H9 (cell line): ENCODE measurements around the gene THSD7B. TPM values are rescaled to one million over a fixed set of nuclear protein-coding genes. Genes with fewer than 3 reads are reported as not detected.

Experiments used
- DNase-seq: peaks from one replicate; pipeline ENCODE4 v3.0.0-alpha.2; 2017
- H2AFZ ChIP-seq: one replicate; pipeline ENCODE4 v1.6.1; 2013; ENCODE audit warnings: mild to moderate bottlenecking, low read length, control low read depth, moderate library complexity
- H2AK5ac ChIP-seq: 2 replicates; pipeline ENCODE4 v1.6.1; 2013; ENCODE audit warnings: low read length, control low read depth, mixed read lengths; ENCODE audit not compliant: insufficient read length
- H2BK120ac ChIP-seq: one replicate; pipeline ENCODE4 v1.6.1; 2013; ENCODE audit warnings: low read depth, mild to moderate bottlenecking, low read length, control low read depth, inconsistent platforms; ENCODE audit not compliant: poor library complexity, severe bottlenecking
- H2BK12ac ChIP-seq: 2 replicates; pipeline ENCODE4 v1.6.1; 2013; ENCODE audit warnings: low read length, control low read depth, mixed read lengths, low read depth; ENCODE audit not compliant: insufficient read length
- H2BK15ac ChIP-seq: 2 replicates; pipeline ENCODE4 v1.6.1; 2013; ENCODE audit warnings: low read depth, low read length, control low read depth
- H2BK20ac ChIP-seq: one replicate; pipeline ENCODE4 v1.6.1; 2013; ENCODE audit warnings: low read depth, mild to moderate bottlenecking, low read length, control low read depth, inconsistent platforms; ENCODE audit not compliant: poor library complexity, severe bottlenecking
- H2BK5ac ChIP-seq: 2 replicates; pipeline ENCODE4 v1.6.1; 2013; ENCODE audit warnings: low read length, control low read depth, mixed read lengths; ENCODE audit not compliant: insufficient read length
- H3K14ac ChIP-seq: 2 replicates; pipeline ENCODE4 v1.6.1; 2013; ENCODE audit warnings: low read length, control low read depth; ENCODE audit not compliant: insufficient read depth
- H3K18ac ChIP-seq: 2 replicates; pipeline ENCODE4 v1.6.1; 2013; ENCODE audit warnings: low read depth, mild to moderate bottlenecking, mixed read lengths, low read length, control low read depth; ENCODE audit not compliant: insufficient read length
- H3K23ac ChIP-seq: 2 replicates; pipeline ENCODE4 v1.6.1; 2013; ENCODE audit warnings: low read length, control low read depth, mixed read lengths, low read depth; ENCODE audit not compliant: insufficient read length
- H3K23me2 ChIP-seq: 2 replicates; pipeline ENCODE4 v1.6.1; 2013; ENCODE audit warnings: low read depth, mild to moderate bottlenecking, mixed read lengths, low read length, control low read depth; ENCODE audit not compliant: insufficient read length, poor library complexity, severe bottlenecking
- H3K27ac ChIP-seq: 2 replicates; pipeline ENCODE4 v1.5.1; 2013; ENCODE audit warnings: low read length, control low read depth, mixed read lengths, low read depth; ENCODE audit not compliant: insufficient read length
- H3K27me3 ChIP-seq: 2 replicates; pipeline ENCODE4 v1.6.1; 2013; ENCODE audit warnings: low read length, control low read depth, inconsistent platforms; ENCODE audit not compliant: insufficient read depth
- H3K4ac ChIP-seq: 2 replicates; pipeline ENCODE4 v1.6.1; 2013; ENCODE audit warnings: low read depth, mild to moderate bottlenecking, control low read depth, inconsistent platforms, low read length, moderate library complexity
- H3K4me1 ChIP-seq: 2 replicates; pipeline ENCODE4 v1.6.1; 2013; ENCODE audit warnings: low read length, control low read depth, inconsistent platforms; ENCODE audit not compliant: insufficient read depth
- H3K4me2 ChIP-seq: 2 replicates; pipeline ENCODE4 v1.6.1; 2013; ENCODE audit warnings: low read length, control low read depth, mixed read lengths; ENCODE audit not compliant: insufficient read length, insufficient read depth
- H3K56ac ChIP-seq: 2 replicates; pipeline ENCODE4 v1.6.1; 2013; ENCODE audit warnings: low read depth, mild to moderate bottlenecking, mixed read lengths, low read length, control low read depth; ENCODE audit not compliant: insufficient read length
- H3K79me1 ChIP-seq: 2 replicates; pipeline ENCODE4 v1.6.1; 2013; ENCODE audit warnings: low read depth, mild to moderate bottlenecking, moderate library complexity, low read length, control low read depth, inconsistent platforms; ENCODE audit not compliant: insufficient read depth, poor library complexity, severe bottlenecking
- H3K79me2 ChIP-seq: 2 replicates; pipeline ENCODE4 v1.6.1; 2013; ENCODE audit warnings: low read length, control low read depth, inconsistent platforms; ENCODE audit not compliant: insufficient read depth
- H3K9ac ChIP-seq: 2 replicates; pipeline ENCODE4 v1.6.1; 2013; ENCODE audit warnings: low read length, control low read depth, mixed read lengths; ENCODE audit not compliant: insufficient read length; ENCODE audit errors: extremely low read depth
- H3K9me3 ChIP-seq: one replicate; pipeline ENCODE4 v1.6.1; 2013; ENCODE audit warnings: low read depth, low read length, inconsistent platforms; ENCODE audit not compliant: control insufficient read depth
- H3T11ph ChIP-seq: one replicate; pipeline ENCODE4 v1.6.1; 2013; ENCODE audit warnings: mild to moderate bottlenecking, low read length, control low read depth, inconsistent platforms
- H4K20me1 ChIP-seq: one replicate; pipeline ENCODE4 v1.6.1; 2013; ENCODE audit not compliant: control insufficient read depth, insufficient read length, insufficient read depth
- H4K5ac ChIP-seq: 2 replicates; pipeline ENCODE4 v1.6.1; 2013; ENCODE audit warnings: low read depth, mild to moderate bottlenecking, mixed read lengths, low read length, control low read depth; ENCODE audit not compliant: insufficient read length
- H4K8ac ChIP-seq: replicated peaks from 2 replicates; pipeline ENCODE4 v1.6.1; 2013; ENCODE audit warnings: low read length, control low read depth, mixed read lengths, low read depth; ENCODE audit not compliant: insufficient read length
- H4K91ac ChIP-seq: 2 replicates; pipeline ENCODE4 v1.6.1; 2013; ENCODE audit warnings: low read depth, mild to moderate bottlenecking, moderate library complexity, mixed read lengths, low read length, control low read depth; ENCODE audit not compliant: insufficient read length
- H3K27ac Mint-ChIP-seq, 3 experiments: 2 replicates in 2 of 3; 3 replicates in 1 of 3; pipeline ENCODE4 v1.8.0; 2020 to 2021; ENCODE audit warnings: mixed read lengths in 3 of 3, mild to moderate bottlenecking in 1 of 3, moderate library complexity in 1 of 3
- H3K27me3 Mint-ChIP-seq: 2 replicates; pipeline ENCODE4 v1.8.0; 2021; ENCODE audit warnings: low read depth, mild to moderate bottlenecking, moderate library complexity, mixed read lengths
- H3K36me3 Mint-ChIP-seq, 3 experiments: 2 replicates in 2 of 3; 3 replicates in 1 of 3; pipeline ENCODE4 v1.8.0; 2020 to 2021; ENCODE audit warnings: low read depth in 3 of 3, mixed read lengths in 3 of 3; ENCODE audit not compliant: insufficient read depth in 1 of 3
- H3K4me1 Mint-ChIP-seq, 2 experiments: 2 replicates each; pipeline ENCODE4 v1.8.0; 2020; ENCODE audit warnings: mixed read lengths in 2 of 2
- H3K4me3 Mint-ChIP-seq, 2 experiments: 2 replicates in 1 of 2; 3 replicates in 1 of 2; pipeline ENCODE4 v1.8.0; 2020 to 2021; ENCODE audit warnings: mild to moderate bottlenecking in 2 of 2, mixed read lengths in 2 of 2, moderate library complexity in 1 of 2
- H3K9me3 Mint-ChIP-seq, 2 experiments: 2 replicates in 1 of 2; 3 replicates in 1 of 2; pipeline ENCODE4 v1.8.0; 2020; ENCODE audit warnings: mild to moderate bottlenecking in 2 of 2, mixed read lengths in 2 of 2, moderate library complexity in 1 of 2
- WGBS: extraction: QIAGEN DNeasy Blood & Tissue Kit; methylation state at CpG from one replicate; pipeline ENCODE4 v1.1.7; 2013; ENCODE audit warnings: missing lambda C conversion rate, low lambda C conversion rate, mixed read lengths; ENCODE audit not compliant: insufficient read length; ENCODE audit errors: extremely low coverage; 5-methylcytosine and 5-hydroxymethylcytosine counted together
- total RNA-seq: library from RNA; stranded (reverse); gene quantifications from 2 replicates; pipeline ENCODE4 v1.2.1, GENCODE V29; 2021
- TF ChIP-seq, protein P1 (sequence below): fragments of 200-600 bp; sonication (generic); conservative IDR thresholded peaks from 3 replicates; pipeline ENCODE4 v1.8.0; 2021; ENCODE audit warnings: antibody characterized with exemption, mild to moderate bottlenecking

The THSD7B gene
- total RNA-seq, 1 experiment from 2014 or later = 0.85 TPM

DNA sequence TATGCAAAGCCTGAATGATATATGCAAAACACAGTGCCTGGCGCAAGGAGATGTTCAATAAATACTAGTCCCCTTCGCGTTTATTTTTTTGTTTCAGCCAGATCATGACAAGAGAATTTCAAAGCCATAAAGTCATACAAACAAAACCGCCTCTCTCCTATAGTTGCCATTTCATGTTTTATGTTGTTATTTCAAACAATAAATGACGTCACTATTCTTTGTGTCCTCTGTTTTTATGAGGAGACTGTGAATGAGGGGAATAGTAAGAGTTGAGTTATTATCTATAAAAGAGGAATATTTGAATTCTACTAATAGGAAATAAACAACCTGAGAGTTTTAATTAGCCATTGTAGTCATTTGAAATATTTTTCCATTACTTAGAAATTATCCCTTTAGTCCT is 464.5 kb downstream of the THSD7B start:
- H3K27ac ChIP-seq = no peak overlapping the region
- WGBS = no CpG with 5 or more reads among the region's 5 CpGs
- H3K14ac ChIP-seq = no peak overlapping the region
- no peak overlapping the region for H2AFZ ChIP-seq
- no peaks in the 10 kb centered on the region for H4K20me1 ChIP-seq
- H3K56ac ChIP-seq = no peak overlapping the region
- no peak overlapping the region for H3K4ac ChIP-seq
- H3K4me2 ChIP-seq = no peak overlapping the region
- TF ChIP-seq, protein P1, sequence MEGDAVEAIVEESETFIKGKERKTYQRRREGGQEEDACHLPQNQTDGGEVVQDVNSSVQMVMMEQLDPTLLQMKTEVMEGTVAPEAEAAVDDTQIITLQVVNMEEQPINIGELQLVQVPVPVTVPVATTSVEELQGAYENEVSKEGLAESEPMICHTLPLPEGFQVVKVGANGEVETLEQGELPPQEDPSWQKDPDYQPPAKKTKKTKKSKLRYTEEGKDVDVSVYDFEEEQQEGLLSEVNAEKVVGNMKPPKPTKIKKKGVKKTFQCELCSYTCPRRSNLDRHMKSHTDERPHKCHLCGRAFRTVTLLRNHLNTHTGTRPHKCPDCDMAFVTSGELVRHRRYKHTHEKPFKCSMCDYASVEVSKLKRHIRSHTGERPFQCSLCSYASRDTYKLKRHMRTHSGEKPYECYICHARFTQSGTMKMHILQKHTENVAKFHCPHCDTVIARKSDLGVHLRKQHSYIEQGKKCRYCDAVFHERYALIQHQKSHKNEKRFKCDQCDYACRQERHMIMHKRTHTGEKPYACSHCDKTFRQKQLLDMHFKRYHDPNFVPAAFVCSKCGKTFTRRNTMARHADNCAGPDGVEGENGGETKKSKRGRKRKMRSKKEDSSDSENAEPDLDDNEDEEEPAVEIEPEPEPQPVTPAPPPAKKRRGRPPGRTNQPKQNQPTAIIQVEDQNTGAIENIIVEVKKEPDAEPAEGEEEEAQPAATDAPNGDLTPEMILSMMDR = no peak
- Mint-ChIP-seq H3K9me3 (no peaks in the 10 kb centered on the region), H3K4me3 (no peak overlapping the region), H3K27ac (no peak overlapping the region), H3K36me3 (no peaks in the 10 kb centered on the region), H3K27me3 (no peaks in the 10 kb centered on the region; the same call in 1 of the 2 replicates), H3K4me1 (peaks cover 0 to 7% of the 10 kb centered on the region in 2 experiments; a peak in 2 of 4 replicates)
- no peak overlapping the region for H2BK12ac ChIP-seq
- no peak for DNase-seq
- H3K79me2 ChIP-seq = no peaks in the 10 kb centered on the region
- no peak overlapping the region for H4K8ac ChIP-seq
- no peaks in the 10 kb centered on the region for H3K27me3 ChIP-seq
- H3K23ac ChIP-seq = no peak overlapping the region
- H2AK5ac ChIP-seq = no peak overlapping the region
- H3K9ac ChIP-seq = no peak overlapping the region
- H3K18ac ChIP-seq = no peak overlapping the region
- H2BK15ac ChIP-seq = no peak overlapping the region
- no peaks in the 10 kb centered on the region for H3K23me2 ChIP-seq
- no peak overlapping the region for H3T11ph ChIP-seq
- no peak overlapping the region for H2BK20ac ChIP-seq
- H4K5ac ChIP-seq = no peak overlapping the region
- no peak overlapping the region for H4K91ac ChIP-seq
- H2BK5ac ChIP-seq = no peak overlapping the region
- H3K79me1 ChIP-seq = no peaks in the 10 kb centered on the region
- H3K9me3 ChIP-seq = no peaks in the 10 kb centered on the region
- no peak overlapping the region for H2BK120ac ChIP-seq
- H3K4me1 ChIP-seq = no peaks in the 10 kb centered on the region
